K562 (cell line): Measurements from ENCODE around the gene HTR3C. TPM values are rescaled to one million over a fixed set of nuclear protein-coding genes. Genes with fewer than 3 reads are reported as not detected.

Source experiments
- ELF4 ChIP-seq: fragments of 450-650 bp; formaldehyde crosslinking; IDR thresholded peaks from 2 replicates; pipeline ENCODE4 v1.4.0; 2022; ENCODE audit warnings: missing genetic modification characterization
- HOXB6 ChIP-seq: fragments of 250-450 bp; sonication (Bioruptor Pico); IDR thresholded peaks from 2 replicates; pipeline ENCODE4 v1.5.1; 2022; ENCODE audit warnings: mild to moderate bottlenecking, borderline replicate concordance
- MTA3 ChIP-seq: fragments of 450-650 bp; formaldehyde crosslinking; IDR thresholded peaks from 2 replicates; pipeline ENCODE4 v1.6.1; 2017; ENCODE audit warnings: mild to moderate bottlenecking, borderline replicate concordance
- NCOA6 ChIP-seq: fragments of 450-650 bp; IDR thresholded peaks from 2 replicates; pipeline ENCODE4 v1.6.1; 2017; ENCODE audit warnings: mild to moderate bottlenecking
- NONO ChIP-seq, 2 experiments: fragments of 200-400 bp in 1 of 2; fragments of 450-650 bp in 1 of 2; formaldehyde crosslinking in 1 of 2; IDR thresholded peaks; 2 replicates each; pipeline ENCODE4 v1.6.1; 2017; ENCODE audit warnings: low read depth in 2 of 2, mild to moderate bottlenecking in 2 of 2, moderate library complexity in 2 of 2, low read length in 1 of 2
- POU5F1 ChIP-seq: fragments of 150-350 bp; IDR thresholded peaks from 2 replicates; pipeline ENCODE4 v1.6.1; 2014; ENCODE audit warnings: borderline replicate concordance, low read length, low read depth, mild to moderate bottlenecking; ENCODE audit not compliant: partially characterized antibody
- RB1 ChIP-seq: fragments of 450-650 bp; IDR thresholded peaks from 2 replicates; pipeline ENCODE4 v1.6.1; 2017; ENCODE audit warnings: low read depth, mild to moderate bottlenecking
- ZNF318 ChIP-seq, 2 experiments: fragments of 450-650 bp; IDR thresholded peaks; 2 replicates each; pipeline ENCODE4 v1.6.1; 2016; ENCODE audit warnings: mild to moderate bottlenecking in 2 of 2, borderline replicate concordance in 1 of 2, low read depth in 1 of 2, moderate library complexity in 1 of 2
- ZNF41 ChIP-seq: fragments of 250-450 bp; sonication (Bioruptor Pico); conservative IDR thresholded peaks from 2 replicates; pipeline ENCODE4 v1.4.0; 2020; ENCODE audit warnings: mild to moderate bottlenecking
- ZNF431 ChIP-seq: sonication (generic); formaldehyde crosslinking; IDR thresholded peaks from 2 replicates; pipeline ENCODE4 v1.8.0; 2022; ENCODE audit warnings: mild to moderate bottlenecking, missing genetic modification reagents
- polyA plus RNA-seq, 8 experiments: library from polyadenylated mRNA; depleted of rRNA in 4 of 8; stranded (reverse) in 5 of 8; unstranded in 3 of 8; fragments of >200 nt; fragmentation: Nextera tagmentation in 2 of 8; fragmentation: Illumina TruSeq in 1 of 8; extraction: Ambion mirVana in 2 of 8; extraction: Trizol in 1 of 8; gene quantifications; 2 replicates each; pipeline versions ENCODE4 v1.2.1 to v1.2.3, GENCODE V29; 2011 to 2014; ENCODE audit warnings: inconsistent platforms in 1 of 8, missing spikeins in 1 of 8
- total RNA-seq, 7 experiments: library from RNA; depleted of rRNA in 6 of 7; stranded (reverse); fragments of >200 nt in 6 of 7; fragmentation: Illumina TruSeq in 2 of 7; extraction: Trizol in 2 of 7; gene quantifications; 2 replicates each; pipeline versions ENCODE4 v1.2.1 to v1.2.3, GENCODE V29; 2011 to 2021; ENCODE audit warnings: low replicate concordance in 1 of 7
- TF ChIP-seq, protein P1 (sequence below): sonication (generic); formaldehyde crosslinking; IDR thresholded peaks from 2 replicates; pipeline ENCODE4 v1.8.0; 2023; ENCODE audit warnings: mild to moderate bottlenecking, missing genetic modification reagents

HTR3C gene
- total and polyA plus RNA-seq, 9 of the 15 experiments (the other 6 are each of a cell fraction or from before 2014, with no cell fraction given), result 0.04 to 0.06 TPM; not detected in 7

- TF ChIP-seq NONO (IDR thresholded peaks at IDR 0.05; ENCODE audit: low read depth in 2 of 2, low read length in 1 of 2), result peak in 1 of 2 experiments; percentile 85; a peak in 3 of 4 replicates
- TF ChIP-seq ZNF431, result no peak
- no peak for TF ChIP-seq ZNF41
- TF ChIP-seq NCOA6, result no peak
- TF ChIP-seq RB1, result peak; percentile 92
- TF ChIP-seq MTA3, result peak; percentile 66; the same call in 1 of the 2 replicates
- no peak for TF ChIP-seq POU5F1
- TF ChIP-seq ZNF318 (IDR thresholded peaks at IDR 0.05; ENCODE audit: borderline replicate concordance in 1 of 2, low read depth in 1 of 2), result no peak
- TF ChIP-seq HOXB6 (CRISPR knock-in tag), result no peak
- TF ChIP-seq, protein P1, sequence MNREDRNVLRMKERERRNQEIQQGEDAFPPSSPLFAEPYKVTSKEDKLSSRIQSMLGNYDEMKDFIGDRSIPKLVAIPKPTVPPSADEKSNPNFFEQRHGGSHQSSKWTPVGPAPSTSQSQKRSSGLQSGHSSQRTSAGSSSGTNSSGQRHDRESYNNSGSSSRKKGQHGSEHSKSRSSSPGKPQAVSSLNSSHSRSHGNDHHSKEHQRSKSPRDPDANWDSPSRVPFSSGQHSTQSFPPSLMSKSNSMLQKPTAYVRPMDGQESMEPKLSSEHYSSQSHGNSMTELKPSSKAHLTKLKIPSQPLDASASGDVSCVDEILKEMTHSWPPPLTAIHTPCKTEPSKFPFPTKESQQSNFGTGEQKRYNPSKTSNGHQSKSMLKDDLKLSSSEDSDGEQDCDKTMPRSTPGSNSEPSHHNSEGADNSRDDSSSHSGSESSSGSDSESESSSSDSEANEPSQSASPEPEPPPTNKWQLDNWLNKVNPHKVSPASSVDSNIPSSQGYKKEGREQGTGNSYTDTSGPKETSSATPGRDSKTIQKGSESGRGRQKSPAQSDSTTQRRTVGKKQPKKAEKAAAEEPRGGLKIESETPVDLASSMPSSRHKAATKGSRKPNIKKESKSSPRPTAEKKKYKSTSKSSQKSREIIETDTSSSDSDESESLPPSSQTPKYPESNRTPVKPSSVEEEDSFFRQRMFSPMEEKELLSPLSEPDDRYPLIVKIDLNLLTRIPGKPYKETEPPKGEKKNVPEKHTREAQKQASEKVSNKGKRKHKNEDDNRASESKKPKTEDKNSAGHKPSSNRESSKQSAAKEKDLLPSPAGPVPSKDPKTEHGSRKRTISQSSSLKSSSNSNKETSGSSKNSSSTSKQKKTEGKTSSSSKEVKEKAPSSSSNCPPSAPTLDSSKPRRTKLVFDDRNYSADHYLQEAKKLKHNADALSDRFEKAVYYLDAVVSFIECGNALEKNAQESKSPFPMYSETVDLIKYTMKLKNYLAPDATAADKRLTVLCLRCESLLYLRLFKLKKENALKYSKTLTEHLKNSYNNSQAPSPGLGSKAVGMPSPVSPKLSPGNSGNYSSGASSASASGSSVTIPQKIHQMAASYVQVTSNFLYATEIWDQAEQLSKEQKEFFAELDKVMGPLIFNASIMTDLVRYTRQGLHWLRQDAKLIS, result no peak
- no peak for TF ChIP-seq ELF4 (CRISPR knock-in tag)
Observed at GRCh38 chr3:184016811-184017671, 35.8 kb upstream of the HTR3C start (continued).
